RWPE1 (cell line): ENCODE measurements around the gene PACC1.
A peak's percentile ranks its signal among the peaks of the same experiment; 100 is the strongest.

ENCODE experiments used
- CTCF ChIA-PET: fragments of 350-600 bp; sonication (Branson Sonifier 250); formaldehyde crosslinking; extraction: SDS; loops from one replicate; lab custom pipeline; 2021; lab: Yijun Ruan, JAX
- POLR2A ChIA-PET: fragments of 400-600 bp; formaldehyde crosslinking; extraction: SDS; loops from one replicate; lab custom pipeline; 2020; ENCODE audit warnings: antibody characterized with exemption; ENCODE audit not compliant: low non-redundant PET; lab: Yijun Ruan, JAX
- DNase-seq: peaks from one replicate; pipeline ENCODE4 v3.0.0; 2012; ENCODE audit warnings: low spot score
- H3K27ac ChIP-seq: fragments of 450-650 bp; 2 replicates; pipeline ENCODE4 v1.5.1; 2017
- CTCF ChIP-seq: fragments of 450-650 bp; conservative IDR thresholded peaks from 2 replicates; pipeline ENCODE4 v1.5.1; 2017; ENCODE audit warnings: low read depth, mild to moderate bottlenecking

Gene PACC1

GRCh38 chr1:212432661-212433576 lies 18.2 kb upstream of the PACC1 start, which contains the start of gene NENF:
Gene NENF (plus strand): TSS chr1:212432920. CDS start chr1:212432944, 24 bp downstream.
- peak; percentile 95 for DNase-seq
- ChIA-PET CTCF (interaction anchor here (0.6 to 1.3 kb wide), 3 partner anchors 33 to 685 kb away, joined by 3 to 4 read pairs (median 4); no protein-coding TSS in a partner anchor), POLR2A (interaction anchor here (0.5 kb wide), 1 partner anchor 119 kb away, joined by 4 read pairs; no protein-coding TSS in a partner anchor)
- H3K27ac ChIP-seq, result peak within 1 kb of the TSS; percentile 71
- no peak for TF ChIP-seq CTCF

- ChIA-PET POLR2A (interaction anchor here (0.5 kb wide), 1 partner anchor 118 kb away, joined by 4 read pairs; no protein-coding TSS in a partner anchor), CTCF (interaction anchor here (0.7 to 1.3 kb wide), 2 partner anchors 361 to 685 kb away, joined by 3 to 4 read pairs; no protein-coding TSS in a partner anchor)
- H3K27ac ChIP-seq, result peak overlapping the region; percentile 71
- no peak for DNase-seq
- TF ChIP-seq CTCF, result no peak
Observed at GRCh38 chr1:212432272-212432660, 17.6 kb upstream of the PACC1 start.

- POLR2A ChIA-PET, result no interaction called here
- no peak overlapping the region for H3K27ac ChIP-seq
- no peak for TF ChIP-seq CTCF
- CTCF ChIA-PET, result no interaction called here
- no peak for DNase-seq
Observed at GRCh38 chr1:212431644-212432043, 17.0 kb upstream of the PACC1 start.

- H3K27ac ChIP-seq, result no peak overlapping the region
- ChIA-PET CTCF (no interaction called here), POLR2A (no interaction called here)
- TF ChIP-seq CTCF, result no peak
- DNase-seq, result no peak
Observed at GRCh38 chr1:212430955-212431394, 16.3 kb upstream of the PACC1 start.

GRCh38 chr1:212430416-212430815 lies 15.7 kb upstream of the PACC1 start:
- POLR2A ChIA-PET, result no interaction called here
- CTCF ChIA-PET, result interaction anchor here (0.5 to 0.6 kb wide), 3 partner anchors 19 to 1831 kb away, joined by 3 read pairs; no protein-coding TSS in a partner anchor

More at GRCh38 chr1:212430416-212430815, 15.7 kb upstream of the PACC1 start:
- no peak overlapping the region for H3K27ac ChIP-seq
- no peak for DNase-seq
- no peak for TF ChIP-seq CTCF
